H1 (cell line): ENCODE measurements around the gene KCNIP3. TPM values are rescaled to one million over a fixed set of nuclear protein-coding genes. Genes with fewer than 3 reads are reported as not detected.

ENCODE experiments used
- ATF2 ChIP-seq: IDR thresholded peaks from 2 replicates; pipeline ENCODE4 v1.6.1; 2012; ENCODE audit warnings: low read length, inconsistent platforms
- CBX8 ChIP-seq: fragments of 300-800, 300-1000 bp; sonication (generic); IDR thresholded peaks from 2 replicates; pipeline ENCODE4 v1.7.1; 2016; ENCODE audit warnings: low read depth, low read length, borderline replicate concordance
- EGR1 ChIP-seq: IDR thresholded peaks from 2 replicates; pipeline ENCODE4 v1.6.1; 2011; ENCODE audit warnings: low read depth, low read length, borderline replicate concordance
- KDM5A ChIP-seq: fragments of 200-600 bp; IDR thresholded peaks from 2 replicates; pipeline ENCODE4 v1.7.1; 2012; ENCODE audit warnings: mild to moderate bottlenecking, low read length, inconsistent platforms, mixed read lengths
- MAX ChIP-seq: IDR thresholded peaks from 2 replicates; pipeline ENCODE4 v1.6.1; 2012; ENCODE audit warnings: inconsistent platforms
- NRF1 ChIP-seq: IDR thresholded peaks from 2 replicates; pipeline ENCODE4 v1.6.1; 2011; ENCODE audit warnings: mild to moderate bottlenecking, low read depth, low read length, improper control_type of control experiment
- PHF8 ChIP-seq: fragments of 200-600 bp; sonication (generic); conservative IDR thresholded peaks from 2 replicates; pipeline ENCODE4 v1.7.1; 2012; ENCODE audit warnings: low read depth, mild to moderate bottlenecking, inconsistent platforms, low read length, moderate library complexity
- POLR2AphosphoS5 ChIP-seq: IDR thresholded peaks from 2 replicates; pipeline ENCODE4 v1.6.1; 2011; ENCODE audit warnings: low read depth, low read length
- RNF2 ChIP-seq: fragments of 200-900, 300-1000 bp; sonication (generic); IDR thresholded peaks from 2 replicates; pipeline ENCODE4 v1.7.1; 2016; ENCODE audit warnings: borderline replicate concordance, low read depth, mild to moderate bottlenecking, antibody characterized with exemption, low read length; ENCODE audit not compliant: poor library complexity, severe bottlenecking; ENCODE audit errors: missing control alignments
- SIX5 ChIP-seq: IDR thresholded peaks from 2 replicates; pipeline ENCODE4 v1.6.1; 2011; ENCODE audit warnings: mild to moderate bottlenecking, low read depth, low read length
- YY1 ChIP-seq: IDR thresholded peaks from 2 replicates; pipeline ENCODE4 v1.6.1; 2011; ENCODE audit warnings: low read depth, mild to moderate bottlenecking, low read length
- polyA plus RNA-seq, 7 experiments: library from polyadenylated mRNA; depleted of rRNA in 3 of 7; stranded (reverse) in 5 of 7; unstranded in 2 of 7; fragments of >200 nt in 5 of 7; fragments of 200-250 nt in 2 of 7; gene quantifications; 1 replicate in 5 of 7; 2 replicates in 1 of 7; 4 replicates in 1 of 7; pipeline versions ENCODE4 v1.2.1 to v1.2.3, GENCODE V29; 2011 to 2013; ENCODE audit warnings: missing spikeins in 2 of 7, mixed read lengths in 2 of 7
- total RNA-seq: library from RNA; stranded (reverse); fragmentation: NEBNext Ultra II Directional; extraction: Animal tissue kit (Norgen Biotek cat#: 25700); gene quantifications from 2 replicates; pipeline ENCODE4 v1.2.1, GENCODE V29; 2021
- TF ChIP-seq, protein P1 (sequence below): IDR thresholded peaks from 2 replicates; pipeline ENCODE4 v1.6.1; 2011; ENCODE audit warnings: low read depth, mild to moderate bottlenecking, low read length; ENCODE audit not compliant: insufficient read depth

Gene KCNIP3
- total and polyA plus RNA-seq, 2 of the 8 experiments (the other 6 are each of a cell fraction or from before 2014, with no cell fraction given), result 0.33 to 1.9 TPM

DNA sequence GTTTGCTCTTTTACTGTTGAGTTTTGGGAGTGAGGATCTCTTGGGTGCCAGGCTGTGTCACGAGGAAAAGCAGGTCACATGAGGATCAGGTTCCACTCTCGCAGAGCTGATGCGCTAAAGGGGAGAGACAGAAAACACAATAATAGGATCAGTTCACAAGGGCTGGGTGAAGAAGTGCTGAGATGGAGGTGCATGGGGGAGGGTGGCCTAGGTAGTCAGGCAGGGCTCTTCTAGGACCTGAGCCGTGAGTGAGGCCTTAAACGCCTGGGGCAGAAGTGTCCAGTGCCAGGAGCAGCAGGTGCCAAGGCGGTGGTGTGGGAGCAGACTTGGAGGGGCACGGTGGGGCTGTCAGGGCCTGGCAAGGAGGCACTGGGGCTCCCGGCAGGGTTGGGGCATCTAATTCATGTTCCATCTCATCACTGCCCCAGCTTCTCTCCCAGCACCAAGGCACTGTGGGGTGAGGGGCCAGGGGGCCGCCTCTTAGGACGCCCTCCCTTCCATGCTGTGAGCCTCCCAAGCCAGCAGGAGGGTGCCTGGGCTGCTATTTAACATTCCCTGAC lies 9.3 kb downstream of the KCNIP3 start (continued):
- TF ChIP-seq ATF2, result no peak
- no peak for TF ChIP-seq SIX5
- no peak for TF ChIP-seq KDM5A
- no peak for TF ChIP-seq MAX
- TF ChIP-seq YY1, result no peak
- TF ChIP-seq NRF1, result no peak
- TF ChIP-seq POLR2AphosphoS5, result no peak
- TF ChIP-seq EGR1, result no peak
- no peak for TF ChIP-seq RNF2
- TF ChIP-seq CBX8, result no peak
- TF ChIP-seq PHF8, result no peak
- TF ChIP-seq, protein P1, sequence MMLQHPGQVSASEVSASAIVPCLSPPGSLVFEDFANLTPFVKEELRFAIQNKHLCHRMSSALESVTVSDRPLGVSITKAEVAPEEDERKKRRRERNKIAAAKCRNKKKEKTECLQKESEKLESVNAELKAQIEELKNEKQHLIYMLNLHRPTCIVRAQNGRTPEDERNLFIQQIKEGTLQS, result no peak
- TF ChIP-seq, all 59 proteins: peak for 0
